Retina (tissue), 1 donor: Measurements from ENCODE around the gene THY1.
"Not testable (repeated sequence)": the region's sequence is repeated elsewhere in the genome, so short reads cannot be mapped to it uniquely, and the experiment has no call there.

Source experiments
- DNase-seq: peaks from one replicate; pipeline ENCODE4 v3.0.0-alpha.2; 2016

THY1 gene

GRCh38 chr11:119417726-119418540 lies 5.0 kb downstream of the THY1 start:
- no peak for DNase-seq

- no peak for DNase-seq
Measured at GRCh38 chr11:119416606-119417580, 6.1 kb downstream of the THY1 start.

DNA sequence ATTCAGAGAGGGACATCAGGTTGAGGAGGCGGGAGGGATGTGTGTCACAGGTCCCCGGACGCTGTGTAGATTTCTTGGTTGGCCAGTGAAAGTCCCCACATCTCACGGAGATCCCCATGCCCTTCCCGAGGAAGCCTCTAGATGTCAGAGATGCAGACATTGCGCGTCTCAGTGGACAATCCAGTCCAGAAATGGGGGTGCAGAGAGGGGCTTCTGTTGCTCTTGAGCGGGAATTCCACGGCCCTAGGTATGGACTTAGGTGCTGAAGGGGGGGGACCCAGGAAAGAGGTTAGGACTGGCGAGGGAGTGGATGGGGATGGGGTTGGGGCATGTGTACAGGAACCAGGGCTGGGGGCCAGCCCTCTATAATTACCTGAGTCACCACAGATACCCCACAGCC lies 7.0 kb downstream of the THY1 start:
- no peak for DNase-seq

DNA sequence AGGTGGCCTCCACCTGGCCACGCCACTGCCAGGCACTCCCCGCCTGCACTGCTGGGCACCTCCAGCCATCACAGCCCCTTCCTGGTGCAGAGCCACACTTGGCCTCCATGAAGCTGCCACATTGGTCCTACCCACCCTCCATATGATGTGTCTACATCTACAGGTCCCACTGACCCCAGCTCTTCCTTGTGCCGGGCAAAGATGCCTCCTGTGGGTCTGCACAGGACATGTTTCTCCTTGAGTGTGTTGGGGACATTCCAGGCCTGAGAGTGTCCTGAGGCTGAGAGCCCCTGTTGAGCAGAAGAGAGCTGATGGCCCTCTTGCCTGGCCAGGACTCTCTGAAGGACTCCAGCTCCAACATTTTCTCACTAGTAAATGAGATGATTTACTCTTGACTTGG lies 7.5 kb downstream of the THY1 start:
- DNase-seq: no peak

DNA sequence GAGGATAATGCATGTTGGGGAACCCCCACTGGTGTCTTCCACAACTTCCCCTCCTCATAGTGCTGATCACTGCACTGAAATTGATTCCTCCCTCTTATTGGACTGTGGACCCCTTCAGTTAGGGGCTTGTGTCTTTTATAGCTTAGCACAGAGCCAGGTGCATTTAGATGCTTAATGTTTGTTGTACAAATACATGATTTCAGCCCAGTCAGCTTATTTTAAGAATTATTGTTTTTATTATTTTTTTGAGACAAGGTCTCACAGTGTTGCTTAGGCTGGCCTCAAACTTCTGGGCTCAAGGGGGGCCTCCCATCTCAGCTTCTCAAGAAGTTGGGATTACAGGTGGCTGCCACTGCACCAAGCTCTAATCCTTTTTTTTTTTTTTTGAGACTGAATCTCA lies 8.2 kb downstream of the THY1 start:
- no peak for DNase-seq

- DNase-seq: no peak
Measured at GRCh38 chr11:119414321-119414720, 8.7 kb downstream of the THY1 start.

DNA sequence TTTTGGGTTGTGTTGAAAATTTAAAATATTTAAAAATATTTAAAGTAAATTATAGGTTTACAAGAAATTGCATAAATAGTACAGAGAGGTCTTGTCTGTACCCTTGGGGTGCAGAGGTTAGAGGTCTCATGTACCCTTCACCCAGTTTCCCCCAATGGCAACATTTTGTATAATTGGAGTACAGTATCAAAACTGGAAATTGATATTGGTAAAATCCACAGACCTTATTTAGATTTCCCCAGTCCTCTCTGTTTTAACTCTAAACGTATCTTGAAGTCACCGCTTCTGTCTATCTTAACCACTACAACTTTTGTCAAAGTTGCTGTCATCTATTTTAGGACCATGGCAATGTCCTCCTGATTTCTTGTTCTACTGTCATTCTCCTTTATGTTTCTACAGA lies 10.9 kb downstream of the THY1 start:
- DNase-seq: no peak

DNA sequence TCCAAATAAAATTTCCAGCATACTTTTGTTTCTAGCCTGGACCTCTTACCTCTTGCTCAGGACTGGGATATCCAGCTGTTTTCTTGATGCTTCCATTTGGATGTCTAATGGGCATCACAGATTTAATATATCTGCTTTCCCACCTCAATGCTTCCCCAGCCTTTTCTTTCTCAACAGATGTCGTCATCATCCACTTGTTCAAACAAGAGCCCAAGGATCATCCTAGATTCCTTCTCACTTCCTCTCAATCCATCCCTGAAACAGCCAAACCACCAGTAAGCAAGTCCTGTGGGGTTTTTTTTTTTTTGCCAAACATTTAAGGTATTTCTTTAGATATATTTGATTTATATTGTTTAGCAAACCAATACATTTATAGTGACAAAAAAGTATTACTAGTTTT lies 12.5 kb downstream of the THY1 start:
- DNase-seq: no peak

DNA sequence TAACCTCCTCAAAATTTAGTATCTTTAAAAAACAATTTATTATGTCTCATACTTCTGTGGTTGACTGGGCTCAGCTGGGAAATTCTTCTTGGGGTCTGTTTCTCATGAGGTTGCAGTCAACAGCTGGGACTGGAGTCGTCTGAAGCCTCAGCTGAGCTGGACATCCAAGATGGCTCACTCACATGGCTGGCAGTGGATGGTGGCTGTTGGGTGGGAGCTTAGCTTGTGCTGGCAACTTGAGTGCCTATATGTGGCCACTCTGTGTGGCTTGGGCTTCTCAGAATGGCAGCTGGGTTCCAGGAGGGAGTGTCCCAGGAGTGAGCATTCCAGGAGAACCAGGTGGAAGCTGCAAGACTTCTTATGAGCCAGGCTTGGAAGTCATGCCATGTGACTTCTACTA lies 13.2 kb downstream of the THY1 start:
- DNase-seq: no peak

DNA sequence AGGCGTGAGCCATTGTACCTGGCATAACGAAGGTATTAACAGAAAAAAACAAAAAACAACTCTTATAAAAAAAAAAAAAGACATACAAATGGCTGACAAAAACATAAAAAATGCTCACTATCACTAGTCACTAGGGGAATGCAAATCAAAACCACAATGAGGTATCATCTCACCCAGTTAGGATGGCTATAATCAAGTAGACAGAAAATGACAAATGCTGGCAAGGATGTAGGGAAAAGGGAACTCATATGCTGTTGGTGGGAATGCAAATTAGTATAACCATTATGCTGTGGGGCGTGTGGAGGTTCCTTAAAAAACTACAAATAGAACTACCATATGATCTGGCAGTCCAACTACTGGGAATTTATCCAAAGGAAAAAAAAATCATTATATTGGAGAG lies 17.0 kb downstream of the THY1 start:
- DNase-seq: no peak

GRCh38 chr11:119405448-119405847 lies 17.5 kb downstream of the THY1 start:
- DNase-seq: not testable (repeated sequence)

DNA sequence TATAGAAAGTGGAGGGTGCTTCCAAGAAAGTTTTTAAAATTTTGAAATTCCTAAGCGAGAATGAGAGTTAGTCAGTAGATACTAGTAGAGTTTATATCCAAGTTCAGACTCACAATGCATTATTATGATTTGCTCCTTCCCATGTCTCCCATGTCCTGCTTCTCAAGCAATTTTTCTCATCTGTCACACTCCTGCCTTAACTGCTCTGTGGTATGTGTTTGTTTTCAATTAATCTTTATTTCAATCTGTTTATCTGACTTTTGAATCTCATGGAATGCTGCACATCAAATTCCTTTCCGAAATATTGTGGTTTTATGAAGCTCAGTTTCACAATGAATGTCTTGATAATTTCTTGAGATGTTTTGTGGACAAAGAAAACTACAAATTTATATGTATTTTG lies 18.1 kb downstream of the THY1 start:
- DNase-seq: no peak

DNA sequence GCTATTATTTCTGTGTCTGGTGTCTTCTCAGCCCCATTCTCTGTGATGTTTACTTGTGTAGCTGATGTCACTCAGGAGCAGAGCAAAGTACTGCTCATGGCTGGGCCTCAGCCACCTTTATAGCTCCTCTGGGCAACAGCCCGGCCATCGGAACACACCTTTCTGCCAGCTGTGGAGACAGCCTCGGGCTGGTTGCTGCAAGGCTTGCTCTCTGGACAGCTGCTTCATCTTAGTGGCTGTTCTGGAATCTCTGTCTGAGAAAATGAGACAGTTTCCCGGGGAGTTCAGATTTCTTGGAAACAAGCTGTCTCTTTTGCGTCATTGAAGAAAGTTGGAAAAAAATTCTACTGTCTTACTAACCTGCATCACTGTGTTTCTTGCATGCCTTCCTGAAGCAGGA lies 20.0 kb downstream of the THY1 start:
- no peak for DNase-seq

DNA sequence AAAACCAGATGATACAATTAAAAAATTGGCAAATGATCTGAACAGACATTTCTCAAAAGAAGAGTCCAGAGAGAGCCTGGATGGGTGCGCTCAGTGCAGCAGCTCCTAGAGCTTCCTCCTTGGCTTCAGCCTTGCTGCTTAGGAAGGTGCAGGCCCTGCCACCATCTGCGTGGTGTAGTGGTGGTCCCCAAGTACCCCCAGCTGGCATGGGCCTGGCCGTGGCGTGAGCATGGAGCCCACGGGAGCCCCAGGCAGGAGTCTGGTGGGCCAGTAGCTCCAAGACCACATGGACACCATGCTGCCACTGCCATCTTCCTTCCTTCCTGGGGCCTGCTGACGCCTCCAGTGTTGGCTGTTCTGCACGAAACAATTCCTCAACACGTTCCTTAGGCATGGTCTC lies 20.5 kb downstream of the THY1 start:
- DNase-seq: no peak

DNA sequence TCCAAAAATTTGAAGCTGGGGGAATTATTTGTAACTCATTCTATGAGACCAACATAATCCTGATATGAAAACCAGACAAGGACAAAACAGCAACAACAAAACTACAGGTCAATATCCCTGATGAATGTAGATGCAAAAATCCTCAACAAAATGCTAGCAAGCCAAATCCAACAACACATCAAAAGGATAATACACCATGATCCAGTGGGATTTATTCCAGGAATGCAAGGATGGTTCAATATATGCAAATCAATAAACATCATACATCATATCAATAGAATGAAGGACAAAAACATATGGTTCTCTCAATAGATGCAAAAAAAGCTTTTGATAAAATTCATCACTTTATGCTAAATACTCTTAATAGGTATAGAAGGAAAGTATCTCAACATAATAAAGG lies 22.1 kb downstream of the THY1 start:
- DNase-seq: no peak

DNA sequence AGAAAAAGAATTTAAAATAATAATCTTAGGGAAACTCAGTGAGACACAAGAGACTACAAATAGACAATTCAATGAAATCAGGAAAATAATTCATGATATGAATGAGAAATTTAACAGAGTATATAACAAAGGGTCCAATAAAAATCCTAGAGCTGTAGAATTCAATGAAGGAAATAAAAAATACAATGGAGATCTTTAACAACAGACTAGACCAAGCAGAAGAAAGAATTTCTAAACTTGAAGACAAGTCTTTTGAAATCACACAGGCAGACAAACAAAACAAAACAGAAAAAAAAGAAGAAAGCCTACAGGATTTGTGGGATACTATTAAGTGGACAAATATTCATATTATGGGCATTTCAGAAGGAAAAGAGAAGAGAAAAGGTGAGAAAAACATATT lies 25.2 kb downstream of the THY1 start:
- no peak for DNase-seq

DNA sequence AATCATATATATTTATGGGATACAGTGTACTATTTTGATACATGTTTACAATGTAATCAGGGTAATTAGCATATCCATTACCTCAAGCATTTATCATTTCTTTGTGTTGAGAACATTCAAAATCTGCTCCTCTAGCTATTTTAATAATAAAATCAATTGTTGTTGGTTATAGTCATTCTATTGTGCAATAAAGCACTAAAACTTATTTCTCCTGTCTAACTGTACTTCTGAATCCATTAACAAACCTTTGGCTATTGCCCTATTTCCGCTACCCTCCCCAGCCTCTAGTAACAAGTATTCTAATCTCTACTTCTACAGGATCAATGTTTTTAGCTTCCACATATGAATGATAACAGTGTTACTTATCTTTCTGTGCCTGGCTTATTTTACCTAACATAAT lies 26.1 kb downstream of the THY1 start:
- no peak for DNase-seq

DNA sequence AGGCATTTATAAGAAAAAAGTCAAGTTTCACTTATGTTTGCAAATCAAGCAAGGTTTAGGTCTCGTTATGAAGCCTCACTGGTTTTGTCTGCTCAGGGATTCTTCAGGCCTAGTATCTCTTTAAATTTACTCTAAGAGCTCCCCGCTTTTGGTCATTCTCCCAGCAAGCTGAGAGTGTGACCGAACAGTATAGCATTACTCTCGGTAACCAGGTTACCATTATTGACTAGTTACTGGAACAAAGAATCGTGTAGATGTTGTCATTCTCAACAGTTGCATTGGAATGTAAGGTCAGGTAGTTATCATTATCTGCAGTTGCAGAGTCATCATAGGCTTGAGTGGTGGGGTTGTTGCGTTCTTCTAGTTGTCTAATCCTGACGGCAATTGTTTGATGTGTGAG lies 31.7 kb downstream of the THY1 start:
- no peak for DNase-seq

DNA sequence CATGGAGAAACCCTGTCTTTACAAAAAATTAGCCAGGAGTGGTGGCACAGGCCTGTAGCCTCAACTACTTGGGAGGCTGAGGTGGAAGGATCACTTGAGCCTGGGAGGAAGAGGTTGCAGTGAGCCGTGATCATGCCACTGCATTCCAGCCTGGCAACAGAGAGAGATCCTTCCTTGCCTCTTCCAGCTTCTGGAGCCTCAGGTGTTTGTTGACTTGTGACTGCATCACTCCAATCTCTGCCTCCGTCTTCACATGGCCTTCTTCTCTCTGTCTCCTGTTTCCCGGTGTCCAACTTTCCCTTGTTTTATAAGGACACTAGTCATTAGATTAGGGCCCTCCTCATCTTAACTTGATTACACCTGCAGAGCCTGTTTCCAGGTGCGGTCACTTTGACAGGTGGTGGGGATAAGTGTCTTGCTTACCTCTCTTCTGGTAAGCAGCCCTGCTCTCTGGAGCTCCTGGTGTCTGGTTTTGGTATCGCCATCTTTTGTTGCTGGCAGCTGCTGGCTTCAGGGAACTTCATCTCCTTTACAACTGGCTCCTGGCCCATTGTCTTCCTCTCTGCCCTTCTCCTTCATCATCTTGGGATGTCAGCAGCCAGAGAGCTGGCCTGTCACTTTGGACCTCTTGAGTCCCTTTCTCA lies 33.2 kb downstream of the THY1 start:
- no peak for DNase-seq

GRCh38 chr11:119388103-119388502 lies 34.9 kb downstream of the THY1 start:
- DNase-seq: no peak

DNA sequence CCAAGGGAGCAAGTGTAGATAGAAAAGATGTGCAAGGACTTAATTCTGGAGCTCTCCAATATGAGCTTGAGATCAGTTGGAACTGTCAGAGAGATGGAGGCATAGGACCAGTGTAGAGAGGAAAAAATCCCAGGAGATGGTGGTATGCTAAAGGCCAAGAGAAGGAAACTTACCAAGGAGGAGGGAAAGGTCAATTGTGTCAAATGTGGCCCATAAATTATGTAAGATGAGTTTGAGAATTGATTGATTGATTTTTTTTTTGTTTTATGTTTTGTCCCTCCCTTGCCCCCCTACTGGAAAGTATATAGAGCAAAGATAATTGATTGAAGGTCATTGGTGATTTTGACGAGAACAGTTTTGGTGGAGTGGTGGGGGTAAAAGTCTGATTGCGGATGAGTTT lies 38.6 kb downstream of the THY1 start:
- DNase-seq: no peak

- not testable (repeated sequence) for DNase-seq
Measured at GRCh38 chr11:119382513-119382912, 40.5 kb downstream of the THY1 start.

DNA sequence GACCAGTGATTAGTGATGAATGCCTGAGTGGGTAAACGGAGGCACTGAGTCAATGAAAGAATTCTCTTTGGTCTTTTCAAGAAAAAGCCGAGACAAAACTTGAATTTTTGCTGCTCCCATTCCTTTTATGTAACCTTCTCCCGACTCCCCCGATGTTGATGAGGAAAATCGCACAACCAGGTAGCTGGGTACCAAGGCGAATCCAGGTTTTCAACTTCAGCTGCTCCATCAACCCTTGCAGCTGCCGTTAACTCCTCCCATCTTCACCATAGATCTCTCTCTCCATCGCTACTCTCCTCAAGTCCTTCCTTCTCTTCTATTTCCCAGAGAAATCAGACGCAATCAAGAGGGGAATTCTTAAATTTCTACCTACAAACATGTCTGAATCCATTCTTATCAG lies 40.9 kb downstream of the THY1 start:
- no peak for DNase-seq
